GM12878 (cell line): ENCODE measurements around the gene LMBR1. TPM values are rescaled to one million over a fixed set of nuclear protein-coding genes. Genes with fewer than 3 reads are reported as not detected.

Source experiments
- ATAC-seq: fragments of 200-7000 bp; cut with Tn5 transposase; 3 replicates; pipeline ENCODE4 v1.9.1; 2020; ENCODE audit warnings: mild to moderate bottlenecking, moderate library complexity
- BruUV-seq: library from RNA; stranded (reverse); fragments of 400-500 nt; replicated peaks from 2 replicates; lab custom pipeline; 2021; lab: Mats Ljungman, UMichigan
- CTCF ChIA-PET: fragments of 300-600 bp; sonication (Branson Sonifier 250); formaldehyde crosslinking; extraction: SDS; loops from one replicate; lab custom pipeline; 2021; ENCODE audit warnings: inconsistent platforms; lab: Yijun Ruan, JAX
- POLR2A ChIA-PET: fragments of 350-600 bp; formaldehyde crosslinking; extraction: SDS; loops from one replicate; lab custom pipeline; 2021; ENCODE audit warnings: inconsistent platforms; lab: Charles Lee
- RAD21 ChIA-PET: fragments of 300-600 bp; sonication (Branson Sonifier 250); formaldehyde crosslinking; loops from one replicate; lab custom pipeline; 2023; ENCODE audit warnings: antibody characterized with exemption; ENCODE audit not compliant: unreplicated experiment; lab: Charles Lee
- SMC1A ChIA-PET: fragments of 300-600 bp; sonication (Branson Sonifier 250); formaldehyde crosslinking; loops from one replicate; lab custom pipeline; 2023; ENCODE audit not compliant: unreplicated experiment, uncharacterized antibody; lab: Charles Lee
- DNase-seq: peaks from one replicate; pipeline ENCODE4 v3.0.0-alpha.2; 2011; ENCODE audit warnings: low read depth, low spot score
- FAIRE-seq: peaks from 3 replicates; lab custom pipeline; 2011; peaks lifted over from hg19 to GRCh38; lab: Jason Lieb, UNC
- H2AFZ ChIP-seq: 2 replicates; pipeline ENCODE4 v1.6.0; 2011; ENCODE audit warnings: low read depth, low read length, control low read depth; ENCODE audit not compliant: control insufficient read depth
- H3K27ac ChIP-seq: 2 replicates; pipeline ENCODE4 v1.5.1; 2011; ENCODE audit warnings: control low read depth; ENCODE audit not compliant: control insufficient read depth, insufficient read depth
- H3K27me3 ChIP-seq, 2 experiments: replicated peaks in 1 of 2; 2 replicates each; pipeline versions ENCODE4 v1.6.0 to v1.6.1; 2011; ENCODE audit warnings: low read length in 1 of 2; ENCODE audit not compliant: control insufficient read depth in 2 of 2, insufficient read depth in 2 of 2
- H3K36me3 ChIP-seq, 2 experiments: 2 replicates each; pipeline ENCODE4 v1.5.1; 2011; ENCODE audit warnings: low read length in 1 of 2; ENCODE audit not compliant: control insufficient read depth in 2 of 2, insufficient read depth in 2 of 2
- H3K4me1 ChIP-seq: 2 replicates; pipeline ENCODE4 v1.6.1; 2011; ENCODE audit warnings: mild to moderate bottlenecking, low read length, moderate library complexity, mixed read lengths; ENCODE audit not compliant: control insufficient read depth, insufficient read depth
- H3K4me2 ChIP-seq: 2 replicates; pipeline ENCODE4 v1.6.0; 2011; ENCODE audit warnings: control low read depth; ENCODE audit not compliant: control insufficient read depth, insufficient read depth
- H3K4me3 ChIP-seq: fragments of 200-600 bp; sonication (generic); 2 replicates; pipeline ENCODE4 v1.5.1; 2016
- H3K79me2 ChIP-seq: 2 replicates; pipeline ENCODE4 v1.6.0; 2011; ENCODE audit warnings: low read length; ENCODE audit not compliant: control insufficient read depth, insufficient read depth
- H3K9ac ChIP-seq: 2 replicates; pipeline ENCODE4 v1.8.0; 2011; ENCODE audit warnings: low read length, control low read depth, mixed read lengths; ENCODE audit not compliant: control insufficient read depth, insufficient read depth
- H3K9me3 ChIP-seq: replicated peaks from 3 replicates; pipeline ENCODE4 v1.5.1; 2011; ENCODE audit warnings: mild to moderate bottlenecking, low read length; ENCODE audit not compliant: control insufficient read depth, insufficient read depth
- H4K20me1 ChIP-seq: 2 replicates; pipeline ENCODE4 v1.6.0; 2011; ENCODE audit not compliant: control insufficient read depth, insufficient read depth
- SPI1 ChIP-seq: IDR thresholded peaks from 2 replicates; pipeline ENCODE4 v1.6.1; 2011; ENCODE audit warnings: low read depth, mild to moderate bottlenecking, low read length, moderate library complexity, borderline replicate concordance; ENCODE audit not compliant: insufficient read depth
- ZNF24 ChIP-seq: fragments of 450-650 bp; IDR thresholded peaks from 2 replicates; pipeline ENCODE4 v1.6.1; 2017; ENCODE audit warnings: antibody characterized with exemption, mild to moderate bottlenecking
- WGBS: methylation state at CpG from one replicate; pipeline ENCODE4 v1.1.6; 2016; ENCODE audit warnings: low lambda C conversion rate; ENCODE audit not compliant: insufficient replicate concordance, insufficient coverage; ENCODE audit errors: missing lambda C conversion rate; 5-methylcytosine and 5-hydroxymethylcytosine counted together
- in situ Hi-C: fragments of 300-500 bp; cut with MboI; formaldehyde crosslinking; loops from 9 replicates; pipeline ENCODE4 v1.14.3; 2018; ENCODE audit warnings: mixed read lengths
- intact Hi-C: fragments of 100-400 bp; cut with micrococcal nuclease; formaldehyde crosslinking; loops from one replicate; pipeline ENCODE4 v1.14.2; 2022; ENCODE audit not compliant: unreplicated experiment
- polyA plus RNA-seq, 11 experiments: library from polyadenylated mRNA; depleted of rRNA in 4 of 11; unstranded in 6 of 11; stranded (reverse) in 5 of 11; fragments of >200 nt; fragmentation: Nextera tagmentation in 4 of 11; fragmentation: Illumina TruSeq in 1 of 11; extraction: Ambion mirVana in 4 of 11; extraction: Trizol in 1 of 11; gene quantifications; 1 replicate in 1 of 11; 2 replicates in 10 of 11; pipeline versions ENCODE4 v1.2.1 to v1.2.3, GENCODE V29; 2011 to 2016; ENCODE audit warnings: inconsistent platforms in 2 of 11, missing spikeins in 2 of 11, low read depth in 1 of 11
- total RNA-seq, 4 experiments: library from RNA; depleted of rRNA in 3 of 4; stranded (reverse); fragments of >200 nt in 3 of 4; fragmentation: Illumina TruSeq in 1 of 4; extraction: Trizol in 1 of 4; gene quantifications; 2 replicates each; pipeline versions ENCODE4 v1.2.1 to v1.2.3, GENCODE V29; 2013 to 2021
- TF ChIP-seq, protein P1 (sequence below): fragments of 450-650 bp; formaldehyde crosslinking; IDR thresholded peaks from 2 replicates; pipeline ENCODE4 v1.4.0; 2022; ENCODE audit warnings: mild to moderate bottlenecking, moderate library complexity

LMBR1 gene
- total and polyA plus RNA-seq, 10 of the 15 experiments (the other 5 are each of a cell fraction or from before 2014, with no cell fraction given), result 4.0 to 63.5 (median 28.8) TPM

DNA sequence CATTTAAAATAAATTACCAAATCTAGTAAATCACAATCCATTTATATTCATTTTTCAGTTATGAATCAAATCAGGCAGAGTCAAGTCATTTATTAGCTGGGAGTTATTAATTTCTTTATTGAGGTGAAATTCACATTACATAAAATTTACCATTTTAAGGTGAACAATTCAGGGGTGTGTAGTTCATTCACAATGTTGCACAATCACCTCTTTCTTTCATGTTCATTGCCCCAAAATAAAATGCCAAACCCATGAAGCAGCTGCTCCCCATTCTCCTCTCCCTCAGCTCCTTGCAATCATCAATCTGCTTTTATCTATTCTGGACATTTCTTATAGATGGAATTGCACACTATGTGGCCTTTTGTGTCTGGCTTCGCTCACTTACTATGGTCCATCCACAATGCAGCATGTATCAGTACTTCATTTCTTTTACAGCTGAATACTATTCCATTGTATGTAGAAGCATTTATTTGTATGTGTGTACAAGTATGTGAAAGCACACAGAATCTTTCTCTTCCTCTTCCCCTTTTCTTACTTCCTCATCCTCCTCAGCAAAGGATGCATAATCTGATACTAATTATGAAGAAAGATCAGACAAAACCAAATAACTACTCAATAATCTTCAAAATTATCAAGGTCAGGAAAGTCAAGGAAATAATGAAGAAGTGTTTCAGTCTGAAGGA, 60.6 kb downstream of the LMBR1 start:
- no TSS peak for BruUV-seq
- Histone ChIP-seq H3K9ac (no peak overlapping the region), H3K79me2 (no peaks in the 10 kb centered on the region), H3K27me3 (no peaks in the 10 kb centered on the region), H3K9me3 (no peaks in the 10 kb centered on the region), H3K4me2 (no peak overlapping the region), H3K27ac (no peak overlapping the region), H2AFZ (no peak overlapping the region), H4K20me1 (no peaks in the 10 kb centered on the region), H3K36me3 (peaks cover 0 to 3% of the 10 kb centered on the region in 2 experiments; a peak in 2 of 4 replicates), H3K4me1 (peaks cover 7% of the 10 kb centered on the region; the same call in 1 of the 2 replicates), H3K4me3 (no peak overlapping the region)
- intact Hi-C loops, result no loop called here
- FAIRE-seq, result peak; percentile 69
- RAD21 ChIA-PET, result no interaction called here
- peak; percentile 36; the same call in 1 of the 3 replicates for ATAC-seq
- no peak for DNase-seq
- in situ Hi-C loops, result no loop called here
- peak; percentile 48; the same call in 1 of the 2 replicates for TF ChIP-seq SPI1
- TF ChIP-seq, protein P1, sequence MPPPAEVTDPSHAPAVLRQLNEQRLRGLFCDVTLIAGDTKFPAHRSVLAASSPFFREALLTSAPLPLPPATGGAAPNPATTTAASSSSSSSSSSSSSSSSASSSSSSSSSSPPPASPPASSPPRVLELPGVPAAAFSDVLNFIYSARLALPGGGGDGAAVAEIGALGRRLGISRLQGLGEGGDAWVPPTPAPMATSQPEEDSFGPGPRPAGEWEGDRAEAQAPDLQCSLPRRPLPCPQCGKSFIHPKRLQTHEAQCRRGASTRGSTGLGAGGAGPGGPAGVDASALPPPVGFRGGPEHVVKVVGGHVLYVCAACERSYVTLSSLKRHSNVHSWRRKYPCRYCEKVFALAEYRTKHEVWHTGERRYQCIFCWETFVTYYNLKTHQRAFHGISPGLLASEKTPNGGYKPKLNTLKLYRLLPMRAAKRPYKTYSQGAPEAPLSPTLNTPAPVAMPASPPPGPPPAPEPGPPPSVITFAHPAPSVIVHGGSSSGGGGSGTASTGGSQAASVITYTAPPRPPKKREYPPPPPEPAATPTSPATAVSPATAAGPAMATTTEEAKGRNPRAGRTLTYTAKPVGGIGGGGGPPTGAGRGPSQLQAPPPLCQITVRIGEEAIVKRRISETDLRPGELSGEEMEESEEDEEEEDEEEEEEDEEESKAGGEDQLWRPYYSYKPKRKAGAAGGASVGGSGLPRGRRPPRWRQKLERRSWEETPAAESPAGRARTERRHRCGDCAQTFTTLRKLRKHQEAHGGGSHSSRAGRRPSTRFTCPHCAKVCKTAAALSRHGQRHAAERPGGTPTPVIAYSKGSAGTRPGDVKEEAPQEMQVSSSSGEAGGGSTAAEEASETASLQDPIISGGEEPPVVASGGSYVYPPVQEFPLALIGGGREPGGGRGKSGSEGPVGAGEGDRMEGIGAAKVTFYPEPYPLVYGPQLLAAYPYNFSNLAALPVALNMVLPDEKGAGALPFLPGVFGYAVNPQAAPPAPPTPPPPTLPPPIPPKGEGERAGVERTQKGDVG (CRISPR knock-in tag), result no peak
- TF ChIP-seq ZNF24, result peak; percentile 73; the same call in 1 of the 2 replicates
- POLR2A ChIA-PET, result interaction anchor here (0.6 to 1.3 kb wide), 3 partner anchors 10 to 191 kb away, joined by 3 to 7 read pairs (median 3); partner anchors contain the start of gene RNF32
- CTCF ChIA-PET, result interaction anchor here (0.6 to 1.0 kb wide), 3 partner anchors 8 to 16 kb away, joined by 3 to 4 read pairs (median 3); no protein-coding TSS in a partner anchor
- WGBS, result 59% methylated on average over 1 of the region's 1 CpG
- SMC1A ChIA-PET, result interaction anchor here (0.7 to 1.4 kb wide), 5 partner anchors 9 to 165 kb away, joined by 3 to 4 read pairs (median 3); no protein-coding TSS in a partner anchor
